ENCODE results near the gene FXYD2.

The FXYD2 gene

GRCh38 chr11:117826190-117826570 lies 1.6 kb upstream of the FXYD2 start:
- Histone ChIP-seq H2AFZ (ENCODE audit: insufficient read depth, low read length, poor library complexity) (no peak overlapping the region), H4K8ac (ENCODE audit: low read depth, low read length) (no peak overlapping the region), H3K79me1 (ENCODE audit: low read length) (no peaks in the 10 kb centered on the region), H3K9me3 (ENCODE audit: insufficient read depth, low read depth, low read length) (no peaks in the 10 kb centered on the region), H3K23ac (ENCODE audit: low read length) (no peak overlapping the region), H3K4me1 (ENCODE audit: control insufficient read depth in 1 of 2, insufficient read depth in 2 of 2, low read length in 2 of 2) (peaks cover 3 to 7% of the 10 kb centered on the region in 2 experiments), H3K36me3 (ENCODE audit: control insufficient read depth in 1 of 2, insufficient read depth in 2 of 2, low read length in 2 of 2) (no peaks in the 10 kb centered on the region), H3K18ac (ENCODE audit: low read length) (no peak overlapping the region), H2BK120ac (ENCODE audit: insufficient read depth, low read length, poor library complexity) (no peak overlapping the region), H2AK5ac (ENCODE audit: low read length) (no peak overlapping the region), H4K12ac (ENCODE audit: low read depth, low read length) (no peak overlapping the region), H3K4me2 (ENCODE audit: low read length) (no peak overlapping the region), H3K27ac (ENCODE audit: low read depth, low read length) (no peak overlapping the region), H2BK12ac (ENCODE audit: low read length) (no peak overlapping the region), H3K27me3 (ENCODE audit: insufficient read depth, low read length) (no peaks in the 10 kb centered on the region), H3K4me3 (ENCODE audit: low read depth, low read length) (no peak overlapping the region), H3K9ac (ENCODE audit: low read length) (no peak overlapping the region), H3K14ac (ENCODE audit: low read length) (no peak overlapping the region), H2BK5ac (ENCODE audit: low read depth, low read length, poor library complexity) (no peak overlapping the region), H3K4ac (ENCODE audit: low read depth, low read length) (no peak overlapping the region), H3K79me2 (ENCODE audit: control insufficient read depth, insufficient read depth, low read length, poor library complexity) (no peaks in the 10 kb centered on the region), H4K91ac (ENCODE audit: low read depth, low read length) (no peak overlapping the region)
- no peak for DNase-seq
- WGBS (ENCODE audit: extremely low coverage, insufficient coverage, insufficient read length) = no CpG with 5 or more reads among the region's 10 CpGs

- WGBS (ENCODE audit: extremely low coverage, insufficient coverage, insufficient read length) = no CpG with 5 or more reads among the region's 8 CpGs
- Histone ChIP-seq H3K23ac (ENCODE audit: low read length) (no peak overlapping the region), H2AK5ac (ENCODE audit: low read length) (no peak overlapping the region), H3K4me1 (ENCODE audit: control insufficient read depth in 1 of 2, insufficient read depth in 2 of 2, low read length in 2 of 2) (peaks cover 3 to 7% of the 10 kb centered on the region in 2 experiments), H3K27me3 (ENCODE audit: insufficient read depth, low read length) (no peaks in the 10 kb centered on the region), H3K4me3 (ENCODE audit: low read depth, low read length) (no peak overlapping the region), H2AFZ (ENCODE audit: insufficient read depth, low read length, poor library complexity) (no peak overlapping the region), H4K91ac (ENCODE audit: low read depth, low read length) (no peak overlapping the region), H3K9me3 (ENCODE audit: insufficient read depth, low read depth, low read length) (no peaks in the 10 kb centered on the region), H3K27ac (ENCODE audit: low read depth, low read length) (no peak overlapping the region), H3K18ac (ENCODE audit: low read length) (no peak overlapping the region), H2BK120ac (ENCODE audit: insufficient read depth, low read length, poor library complexity) (no peak overlapping the region), H3K79me1 (ENCODE audit: low read length) (no peaks in the 10 kb centered on the region), H3K9ac (ENCODE audit: low read length) (no peak overlapping the region), H4K12ac (ENCODE audit: low read depth, low read length) (no peak overlapping the region), H3K36me3 (ENCODE audit: control insufficient read depth in 1 of 2, insufficient read depth in 2 of 2, low read length in 2 of 2) (no peaks in the 10 kb centered on the region), H4K8ac (ENCODE audit: low read depth, low read length) (no peak overlapping the region), H2BK12ac (ENCODE audit: low read length) (no peak overlapping the region), H3K14ac (ENCODE audit: low read length) (no peak overlapping the region), H3K79me2 (ENCODE audit: control insufficient read depth, insufficient read depth, low read length, poor library complexity) (no peaks in the 10 kb centered on the region), H3K4me2 (ENCODE audit: low read length) (no peak overlapping the region), H3K4ac (ENCODE audit: low read depth, low read length) (no peak overlapping the region), H2BK5ac (ENCODE audit: low read depth, low read length, poor library complexity) (no peak overlapping the region)
- no peak for DNase-seq
Measured at GRCh38 chr11:117825538-117826189, 1.1 kb upstream of the FXYD2 start.

- Histone ChIP-seq H2AK5ac (ENCODE audit: low read length) (no peak overlapping the region), H3K4me2 (ENCODE audit: low read length) (no peak overlapping the region), H4K8ac (ENCODE audit: low read depth, low read length) (no peak overlapping the region), H2BK120ac (ENCODE audit: insufficient read depth, low read length, poor library complexity) (no peak overlapping the region), H3K18ac (ENCODE audit: low read length) (no peak overlapping the region), H3K79me2 (ENCODE audit: control insufficient read depth, insufficient read depth, low read length, poor library complexity) (no peaks in the 10 kb centered on the region), H3K27ac (ENCODE audit: low read depth, low read length) (no peak overlapping the region), H2BK5ac (ENCODE audit: low read depth, low read length, poor library complexity) (no peak overlapping the region), H2AFZ (ENCODE audit: insufficient read depth, low read length, poor library complexity) (no peak overlapping the region), H3K4me1 (ENCODE audit: control insufficient read depth in 1 of 2, insufficient read depth in 2 of 2, low read length in 2 of 2) (peaks cover 3 to 7% of the 10 kb centered on the region in 2 experiments), H2BK12ac (ENCODE audit: low read length) (no peak overlapping the region), H3K36me3 (ENCODE audit: control insufficient read depth in 1 of 2, insufficient read depth in 2 of 2, low read length in 2 of 2) (no peaks in the 10 kb centered on the region), H3K27me3 (ENCODE audit: insufficient read depth, low read length) (no peaks in the 10 kb centered on the region), H3K23ac (ENCODE audit: low read length) (no peak overlapping the region), H3K79me1 (ENCODE audit: low read length) (no peaks in the 10 kb centered on the region), H4K91ac (ENCODE audit: low read depth, low read length) (no peak overlapping the region), H3K4me3 (ENCODE audit: low read depth, low read length) (no peak overlapping the region), H3K9me3 (ENCODE audit: insufficient read depth, low read depth, low read length) (no peaks in the 10 kb centered on the region), H3K14ac (ENCODE audit: low read length) (no peak overlapping the region), H4K12ac (ENCODE audit: low read depth, low read length) (no peak overlapping the region), H3K4ac (ENCODE audit: low read depth, low read length) (no peak overlapping the region), H3K9ac (ENCODE audit: low read length) (no peak overlapping the region)
- no CpG with 5 or more reads among the region's 13 CpGs for WGBS (ENCODE audit: extremely low coverage, insufficient coverage, insufficient read length)
- no peak for DNase-seq
Measured at GRCh38 chr11:117823946-117824420, 561 bp downstream of the FXYD2 start.

GRCh38 chr11:117823294-117823945 lies 1.1 kb downstream of the FXYD2 start:
- Histone ChIP-seq H4K12ac (ENCODE audit: low read depth, low read length) (no peak overlapping the region), H3K4me2 (ENCODE audit: low read length) (no peak overlapping the region), H4K8ac (ENCODE audit: low read depth, low read length) (no peak overlapping the region), H3K4me1 (ENCODE audit: control insufficient read depth in 1 of 2, insufficient read depth in 2 of 2, low read length in 2 of 2) (peaks cover 0 to 2% of the 10 kb centered on the region in 2 experiments), H3K14ac (ENCODE audit: low read length) (no peak overlapping the region), H2BK5ac (ENCODE audit: low read depth, low read length, poor library complexity) (no peak overlapping the region), H4K91ac (ENCODE audit: low read depth, low read length) (no peak overlapping the region), H3K18ac (ENCODE audit: low read length) (no peak overlapping the region), H3K27me3 (ENCODE audit: insufficient read depth, low read length) (no peaks in the 10 kb centered on the region), H3K4me3 (ENCODE audit: low read depth, low read length) (no peak overlapping the region), H2BK12ac (ENCODE audit: low read length) (no peak overlapping the region), H2BK120ac (ENCODE audit: insufficient read depth, low read length, poor library complexity) (no peak overlapping the region), H3K23ac (ENCODE audit: low read length) (no peak overlapping the region), H3K79me1 (ENCODE audit: low read length) (no peaks in the 10 kb centered on the region), H3K9ac (ENCODE audit: low read length) (no peak overlapping the region), H2AK5ac (ENCODE audit: low read length) (no peak overlapping the region), H2AFZ (ENCODE audit: insufficient read depth, low read length, poor library complexity) (no peak overlapping the region), H3K36me3 (ENCODE audit: control insufficient read depth in 1 of 2, insufficient read depth in 2 of 2, low read length in 2 of 2) (no peaks in the 10 kb centered on the region), H3K79me2 (ENCODE audit: control insufficient read depth, insufficient read depth, low read length, poor library complexity) (no peaks in the 10 kb centered on the region), H3K4ac (ENCODE audit: low read depth, low read length) (no peak overlapping the region), H3K27ac (ENCODE audit: low read depth, low read length) (no peak overlapping the region), H3K9me3 (ENCODE audit: insufficient read depth, low read depth, low read length) (no peaks in the 10 kb centered on the region)
- DNase-seq = no peak
- WGBS (ENCODE audit: extremely low coverage, insufficient coverage, insufficient read length) = no CpG with 5 or more reads among the region's 18 CpGs
